ENCODE data around the gene FURIN.
"Not testable (repeated sequence)": the region's sequence is repeated elsewhere in the genome, so short reads cannot be mapped to it uniquely, and the experiment has no call there.

FURIN gene

GRCh38 chr15:90924375-90924774 lies 56.0 kb downstream of the FURIN start:
- in situ Hi-C loops (cut with MboI; ENCODE audit: low pct_unique_long_range_greater_than_20kb, low sequenced_read_pairs), result no loop called here
- DNase-seq, result no peak

- in situ Hi-C loops (cut with MboI; ENCODE audit: low pct_unique_long_range_greater_than_20kb, low sequenced_read_pairs), result not testable (repeated sequence)
Measured at GRCh38 chr15:90926766-90927165, 58.4 kb downstream of the FURIN start.

GRCh38 chr15:90928106-90928505 lies 59.7 kb downstream of the FURIN start:
- peak; percentile 8 for DNase-seq
- in situ Hi-C loops (cut with MboI; ENCODE audit: low pct_unique_long_range_greater_than_20kb, low sequenced_read_pairs), result not testable (repeated sequence)

More at GRCh38 chr15:90926766-90927165, 58.4 kb downstream of the FURIN start:
- not testable (repeated sequence) for DNase-seq

DNA sequence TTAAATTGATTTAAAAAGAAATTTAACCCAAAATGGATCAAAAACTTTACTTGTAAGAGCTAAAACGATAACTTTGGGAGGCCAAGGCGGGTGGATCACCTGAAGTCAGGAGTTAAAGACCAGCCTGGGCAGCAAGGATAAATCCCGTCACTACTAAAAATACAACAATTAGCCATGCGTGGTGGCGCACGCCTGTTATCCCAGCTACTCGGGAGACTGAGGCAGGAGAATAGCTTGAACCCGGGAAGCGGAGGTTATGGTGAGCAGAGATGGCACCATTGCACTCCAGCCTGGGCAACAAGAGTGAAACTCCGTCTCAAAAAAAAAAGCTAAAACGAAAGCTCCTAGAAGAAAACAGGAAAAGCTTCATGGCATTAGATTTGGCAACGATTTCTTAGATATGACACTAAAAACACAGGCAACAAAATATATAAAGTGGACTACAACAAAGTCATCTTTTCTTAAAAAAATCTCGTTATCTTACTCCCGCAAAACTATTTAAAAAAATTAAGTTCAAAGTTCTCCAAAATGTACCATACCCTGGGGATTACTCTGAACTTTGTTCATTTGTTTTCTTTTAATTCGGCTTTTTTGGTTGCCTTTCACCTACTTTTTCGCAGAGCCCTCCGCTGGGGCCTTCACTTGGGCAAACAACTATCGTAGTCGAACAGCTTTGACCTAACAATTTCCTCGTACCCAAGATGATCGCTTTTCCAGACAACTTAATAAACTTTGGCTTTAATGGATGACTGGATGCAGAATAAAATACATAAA lies 61.0 kb downstream of the FURIN start:
- no peak for DNase-seq
- in situ Hi-C loops (cut with MboI; ENCODE audit: low pct_unique_long_range_greater_than_20kb, low sequenced_read_pairs), result no loop called here

- no peak for DNase-seq
Measured at GRCh38 chr15:90930861-90931574, 62.6 kb downstream of the FURIN start.

GRCh38 chr15:90931575-90931827 lies 63.1 kb downstream of the FURIN start:
- in situ Hi-C loops (cut with MboI; ENCODE audit: low pct_unique_long_range_greater_than_20kb, low sequenced_read_pairs), result no loop called here
- DNase-seq, result no peak

More at GRCh38 chr15:90930861-90931574, 62.6 kb downstream of the FURIN start:
- in situ Hi-C loops (cut with MboI; ENCODE audit: low pct_unique_long_range_greater_than_20kb, low sequenced_read_pairs), result no loop called here

DNA sequence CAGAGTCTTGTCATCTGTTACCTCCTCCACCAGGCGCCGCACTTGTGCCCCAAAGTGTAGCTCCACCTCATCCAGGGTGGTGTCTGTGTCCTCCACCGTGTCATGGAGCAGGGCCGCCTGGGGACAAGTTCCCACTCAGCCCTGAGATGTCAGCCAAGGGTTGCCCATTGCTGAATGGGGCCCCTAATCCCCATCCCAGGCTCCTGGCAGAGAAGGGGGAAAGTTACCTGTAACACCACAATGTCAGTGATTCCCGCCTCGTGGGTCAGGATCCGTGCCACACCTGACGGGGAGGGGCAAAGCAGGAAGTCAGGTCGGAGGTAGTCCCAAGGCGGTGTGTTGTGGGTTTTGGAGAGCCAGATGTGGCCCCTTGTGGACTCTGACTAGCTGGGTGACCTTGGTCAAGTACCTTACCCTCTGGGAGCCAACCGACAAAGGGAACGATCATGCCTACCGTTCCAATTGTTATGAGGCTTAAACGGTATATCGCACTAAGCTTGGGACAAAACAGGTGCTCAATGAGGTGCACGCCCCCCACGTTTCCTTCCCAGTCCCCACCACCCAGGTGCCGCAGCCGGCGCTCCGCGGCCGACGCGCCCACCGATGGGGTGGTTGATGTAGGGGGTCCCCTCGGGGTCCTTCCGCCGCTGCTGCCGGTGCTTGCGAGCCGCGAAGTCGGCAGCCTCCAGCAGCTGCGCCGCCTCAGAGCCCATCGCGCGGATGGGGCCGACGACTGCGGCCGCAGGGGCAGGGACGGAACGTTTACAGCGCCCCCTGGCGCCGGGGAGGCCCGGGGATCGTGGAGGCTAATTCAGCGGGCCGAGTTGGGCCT lies 63.7 kb downstream of the FURIN start, which contains the start of gene HDDC3:
HDDC3 (minus strand) TSS at position 722 of the 832 bp plus-strand sequence; CDS start at position 713, 9 bp downstream.
- DNase-seq, result peak; percentile 90
- in situ Hi-C loops (cut with MboI; ENCODE audit: low pct_unique_long_range_greater_than_20kb, low sequenced_read_pairs), result no loop called here

DNA sequence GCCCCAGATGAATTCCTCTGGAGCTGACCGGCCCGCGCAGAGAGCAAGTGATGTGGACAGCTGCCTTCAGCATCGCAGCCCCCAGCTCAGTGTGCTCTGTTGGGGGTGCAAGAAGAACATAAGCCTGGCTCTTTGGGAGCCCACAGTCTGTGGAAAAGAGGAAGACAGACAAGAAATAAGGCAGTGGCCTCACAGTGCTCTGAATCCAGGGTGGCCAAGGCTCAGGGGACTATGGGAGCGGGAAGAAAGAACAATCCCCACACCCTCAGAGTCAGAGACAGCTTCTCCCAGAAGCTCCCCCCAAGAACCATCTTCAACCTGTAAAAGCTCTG lies 64.2 kb downstream of the FURIN start:
- DNase-seq, result no peak
- in situ Hi-C loops (cut with MboI; ENCODE audit: low pct_unique_long_range_greater_than_20kb, low sequenced_read_pairs), result no loop called here
